Stimulated activated naive CD8-positive, alpha-beta T cell treated with anti-CD3 and anti-CD28 coated beads, Interleukin-15, Interleukin-2, amounts not matched to agents 100 ng/mL and 50 ng/mL, for 24 hours (primary cell): ENCODE results near the gene GADL1.

Experiments
- H3K27ac Mint-ChIP-seq: one replicate; pipeline ENCODE4 v1.8.0; 2021; ENCODE audit warnings: mild to moderate bottlenecking, mixed read lengths
- H3K27me3 Mint-ChIP-seq: one replicate; pipeline ENCODE4 v1.8.0; 2021; ENCODE audit warnings: mixed read lengths
- H3K36me3 Mint-ChIP-seq: one replicate; pipeline ENCODE4 v1.8.0; 2021; ENCODE audit warnings: low read depth, mixed read lengths
- H3K4me1 Mint-ChIP-seq: one replicate; pipeline ENCODE4 v1.8.0; 2021; ENCODE audit warnings: low read depth, mixed read lengths
- H3K4me3 Mint-ChIP-seq: one replicate; pipeline ENCODE4 v1.8.0; 2021; ENCODE audit warnings: mild to moderate bottlenecking, mixed read lengths
- H3K9me3 Mint-ChIP-seq: one replicate; pipeline ENCODE4 v1.8.0; 2021; ENCODE audit warnings: mixed read lengths

The GADL1 gene

GRCh38 chr3:30810625-30811024 lies 83.8 kb downstream of the GADL1 start:
- H3K27me3 Mint-ChIP-seq, result no peaks in the 10 kb centered on the region
- H3K36me3 Mint-ChIP-seq, result no peaks in the 10 kb centered on the region

GRCh38 chr3:30805695-30806094 lies 88.8 kb downstream of the GADL1 start:
- no peaks in the 10 kb centered on the region for H3K36me3 Mint-ChIP-seq
- no peak overlapping the region for H3K27ac Mint-ChIP-seq
- no peak overlapping the region for H3K4me3 Mint-ChIP-seq
- no peaks in the 10 kb centered on the region for H3K9me3 Mint-ChIP-seq
- H3K4me1 Mint-ChIP-seq, result no peaks in the 10 kb centered on the region
- no peaks in the 10 kb centered on the region for H3K27me3 Mint-ChIP-seq

More at GRCh38 chr3:30810625-30811024, 83.8 kb downstream of the GADL1 start:
- Mint-ChIP-seq H3K4me3 (no peak overlapping the region), H3K27ac (no peak overlapping the region), H3K4me1 (no peaks in the 10 kb centered on the region), H3K9me3 (no peaks in the 10 kb centered on the region)

GRCh38 chr3:30804984-30805383 lies 89.5 kb downstream of the GADL1 start:
- H3K27me3 Mint-ChIP-seq, result no peaks in the 10 kb centered on the region
- H3K27ac Mint-ChIP-seq, result no peak overlapping the region
- H3K36me3 Mint-ChIP-seq, result no peaks in the 10 kb centered on the region
- H3K4me1 Mint-ChIP-seq, result no peaks in the 10 kb centered on the region
- H3K9me3 Mint-ChIP-seq, result no peaks in the 10 kb centered on the region
- no peak overlapping the region for H3K4me3 Mint-ChIP-seq

GRCh38 chr3:30795176-30795575 lies 99.3 kb downstream of the GADL1 start:
- Mint-ChIP-seq H3K4me1 (no peaks in the 10 kb centered on the region), H3K27me3 (no peaks in the 10 kb centered on the region), H3K27ac (no peak overlapping the region), H3K4me3 (no peak overlapping the region), H3K36me3 (no peaks in the 10 kb centered on the region), H3K9me3 (peaks cover 3% of the 10 kb centered on the region)

GRCh38 chr3:30793740-30794139 lies 100.7 kb downstream of the GADL1 start:
- no peak overlapping the region for H3K4me3 Mint-ChIP-seq

GRCh38 chr3:30790150-30790549 lies 104.3 kb downstream of the GADL1 start:
- H3K27me3 Mint-ChIP-seq, result no peaks in the 10 kb centered on the region
- H3K9me3 Mint-ChIP-seq, result peaks cover 3% of the 10 kb centered on the region
- H3K36me3 Mint-ChIP-seq, result no peaks in the 10 kb centered on the region
- no peak overlapping the region for H3K4me3 Mint-ChIP-seq
- H3K27ac Mint-ChIP-seq, result no peak overlapping the region
- no peaks in the 10 kb centered on the region for H3K4me1 Mint-ChIP-seq

More at GRCh38 chr3:30793740-30794139, 100.7 kb downstream of the GADL1 start:
- no peaks in the 10 kb centered on the region for H3K4me1 Mint-ChIP-seq
- H3K27ac Mint-ChIP-seq, result no peak overlapping the region
- peaks cover 3% of the 10 kb centered on the region for H3K9me3 Mint-ChIP-seq
- H3K36me3 Mint-ChIP-seq, result no peaks in the 10 kb centered on the region
- H3K27me3 Mint-ChIP-seq, result no peaks in the 10 kb centered on the region

- no peak overlapping the region for H3K27ac Mint-ChIP-seq
- no peak overlapping the region for H3K4me3 Mint-ChIP-seq
- H3K27me3 Mint-ChIP-seq, result no peaks in the 10 kb centered on the region
- H3K9me3 Mint-ChIP-seq, result no peaks in the 10 kb centered on the region
- H3K36me3 Mint-ChIP-seq, result no peaks in the 10 kb centered on the region
- no peaks in the 10 kb centered on the region for H3K4me1 Mint-ChIP-seq
Observed at GRCh38 chr3:30786365-30786764, 108.1 kb downstream of the GADL1 start.

GRCh38 chr3:30779686-30780287 lies 114.7 kb downstream of the GADL1 start:
- H3K4me3 Mint-ChIP-seq, result no peak overlapping the region
- no peaks in the 10 kb centered on the region for H3K36me3 Mint-ChIP-seq
- no peak overlapping the region for H3K27ac Mint-ChIP-seq
- no peaks in the 10 kb centered on the region for H3K4me1 Mint-ChIP-seq
- no peaks in the 10 kb centered on the region for H3K27me3 Mint-ChIP-seq
- H3K9me3 Mint-ChIP-seq, result no peaks in the 10 kb centered on the region

- no peaks in the 10 kb centered on the region for H3K4me1 Mint-ChIP-seq
- no peaks in the 10 kb centered on the region for H3K27me3 Mint-ChIP-seq
- H3K27ac Mint-ChIP-seq, result no peak overlapping the region
- H3K4me3 Mint-ChIP-seq, result no peak overlapping the region
- no peaks in the 10 kb centered on the region for H3K9me3 Mint-ChIP-seq
- H3K36me3 Mint-ChIP-seq, result no peaks in the 10 kb centered on the region
Observed at GRCh38 chr3:30778933-30779332, 115.5 kb downstream of the GADL1 start.

- H3K27ac Mint-ChIP-seq, result no peak overlapping the region
- no peaks in the 10 kb centered on the region for H3K36me3 Mint-ChIP-seq
- H3K27me3 Mint-ChIP-seq, result no peaks in the 10 kb centered on the region
- H3K4me3 Mint-ChIP-seq, result no peak overlapping the region
- H3K9me3 Mint-ChIP-seq, result no peaks in the 10 kb centered on the region
- no peaks in the 10 kb centered on the region for H3K4me1 Mint-ChIP-seq
Observed at GRCh38 chr3:30777426-30778113, 116.9 kb downstream of the GADL1 start.

- no peak overlapping the region for H3K4me3 Mint-ChIP-seq
- H3K36me3 Mint-ChIP-seq, result no peaks in the 10 kb centered on the region
- no peak overlapping the region for H3K27ac Mint-ChIP-seq
- H3K9me3 Mint-ChIP-seq, result no peaks in the 10 kb centered on the region
- H3K4me1 Mint-ChIP-seq, result no peaks in the 10 kb centered on the region
- H3K27me3 Mint-ChIP-seq, result no peaks in the 10 kb centered on the region
Observed at GRCh38 chr3:30776186-30776815, 118.2 kb downstream of the GADL1 start.

GRCh38 chr3:30775040-30775439 lies 119.4 kb downstream of the GADL1 start:
- no peaks in the 10 kb centered on the region for H3K9me3 Mint-ChIP-seq
- no peak overlapping the region for H3K27ac Mint-ChIP-seq
- no peaks in the 10 kb centered on the region for H3K4me1 Mint-ChIP-seq
- no peak overlapping the region for H3K4me3 Mint-ChIP-seq
- no peaks in the 10 kb centered on the region for H3K27me3 Mint-ChIP-seq
- no peaks in the 10 kb centered on the region for H3K36me3 Mint-ChIP-seq

- Mint-ChIP-seq H3K4me3 (no peak overlapping the region), H3K36me3 (no peaks in the 10 kb centered on the region), H3K27me3 (no peaks in the 10 kb centered on the region), H3K9me3 (no peaks in the 10 kb centered on the region), H3K27ac (no peak overlapping the region), H3K4me1 (no peaks in the 10 kb centered on the region)
Observed at GRCh38 chr3:30774062-30774461, 120.4 kb downstream of the GADL1 start.

- H3K4me3 Mint-ChIP-seq, result no peak overlapping the region
- H3K27ac Mint-ChIP-seq, result no peak overlapping the region
- no peaks in the 10 kb centered on the region for H3K4me1 Mint-ChIP-seq
- no peaks in the 10 kb centered on the region for H3K27me3 Mint-ChIP-seq
- no peaks in the 10 kb centered on the region for H3K9me3 Mint-ChIP-seq
- no peaks in the 10 kb centered on the region for H3K36me3 Mint-ChIP-seq
Observed at GRCh38 chr3:30770387-30770786, 124.1 kb downstream of the GADL1 start.

GRCh38 chr3:30768703-30769550 lies 125.5 kb downstream of the GADL1 start:
- Mint-ChIP-seq H3K27me3 (no peaks in the 10 kb centered on the region), H3K4me3 (no peak overlapping the region), H3K9me3 (no peaks in the 10 kb centered on the region), H3K4me1 (no peaks in the 10 kb centered on the region), H3K36me3 (no peaks in the 10 kb centered on the region), H3K27ac (no peak overlapping the region)
